Kidney (tissue), 14 donors: ENCODE data around the gene DUSP16. TPM values are rescaled to one million over a fixed set of nuclear protein-coding genes. Genes with fewer than 3 reads are reported as not detected.
"Not testable (repeated sequence)": the region's sequence is repeated elsewhere in the genome, so short reads cannot be mapped to it uniquely, and the experiment has no call there.

ENCODE experiments used
- DNase-seq, 5 donors: peaks; one replicate each; pipeline ENCODE4 v3.0.0-alpha.2; 2013 to 2020
- FAIRE-seq: peaks from 2 replicates; lab custom pipeline; 2012; peaks lifted over from hg19 to GRCh38; lab: Jason Lieb, UNC
- H3K27ac ChIP-seq, 2 donors: one replicate each; pipeline ENCODE4 v1.7.0; 2013; ENCODE audit warnings: low read depth in 2 of 2, low read length in 2 of 2, inconsistent platforms in 1 of 2
- H3K27me3 ChIP-seq: one replicate; pipeline ENCODE4 v1.7.1; 2013; ENCODE audit warnings: low read length, inconsistent platforms; ENCODE audit not compliant: control insufficient read depth, insufficient read depth
- H3K36me3 ChIP-seq, 3 donors: one replicate each; pipeline versions ENCODE4 v1.7.0 to v1.7.1; 2013; ENCODE audit warnings: low read length in 3 of 3, control low read depth in 1 of 3, inconsistent platforms in 1 of 3; ENCODE audit not compliant: insufficient read depth in 3 of 3, control insufficient read depth in 2 of 3
- H3K4me1 ChIP-seq, 3 donors: one replicate each; pipeline versions ENCODE4 v1.7.0 to v1.7.1; 2013; ENCODE audit warnings: low read length in 3 of 3, inconsistent platforms in 1 of 3, low read depth in 1 of 3; ENCODE audit not compliant: control insufficient read depth in 2 of 3, insufficient read depth in 2 of 3
- H3K4me3 ChIP-seq, 3 donors: one replicate each; pipeline versions ENCODE4 v1.7.0 to v1.8.1; 2013; ENCODE audit warnings: low read length in 3 of 3, control low read depth in 1 of 3, inconsistent platforms in 1 of 3
- H3K9ac ChIP-seq, 3 donors: one replicate each; pipeline versions ENCODE4 v1.7.0 to v1.7.1; 2013; ENCODE audit warnings: low read length in 3 of 3, control low read depth in 1 of 3, inconsistent platforms in 1 of 3
- H3K9me3 ChIP-seq, 3 donors: one replicate each; pipeline versions ENCODE4 v1.7.0 to v1.7.1; 2013; ENCODE audit warnings: low read length in 3 of 3, control low read depth in 1 of 3, inconsistent platforms in 1 of 3; ENCODE audit not compliant: control insufficient read depth in 2 of 3, insufficient read depth in 1 of 3
- CTCF ChIP-seq: IDR thresholded peaks from 3 replicates; pipeline ENCODE4 v1.5.1; 2012; ENCODE audit warnings: mild to moderate bottlenecking, moderate library complexity, borderline replicate concordance; ENCODE audit not compliant: insufficient read depth; ENCODE audit errors: extremely low read depth
- intact Hi-C: fragments of 100-400 bp; cut with DNase I; formaldehyde crosslinking; loops from one replicate; pipeline ENCODE4 v1.11.1; 2022
- polyA plus RNA-seq: library from polyadenylated mRNA; stranded (reverse); fragments of 350-450 nt; fragmentation: Illumina TruSeq; extraction: RNeasy Lipid Tissue Mini Kit (QIAGEN cat#74804); gene quantifications from one replicate; pipeline ENCODE4 v1.2.3, GENCODE V29; 2014; ENCODE audit warnings: low read depth, low replicate concordance; ENCODE audit not compliant: insufficient read depth
- total RNA-seq: library from RNA; stranded (reverse); fragmentation: NEBNext Ultra II Directional; extraction: Animal tissue kit (Norgen Biotek cat#: 25700); gene quantifications from one replicate; pipeline ENCODE4 v1.2.1, GENCODE V29; 2021
- donor health status: control.
- donor health status: control.
- donor health status: control.
- donor health status: control.
- donor health status: control.
- donor health status: DM: yes; HTN: yes; CAD: no.
- donor health status: Normal renal cell carcinoma (clear cell type).

Gene DUSP16
- total and polyA plus RNA-seq, 2 donors from 2014 or later, result 6.6 to 27.4 TPM

- no peak overlapping the region for H3K9ac ChIP-seq
- no peaks in the 10 kb centered on the region for H3K27me3 ChIP-seq
- no peak for TF ChIP-seq CTCF
- no peak overlapping the region for H3K4me3 ChIP-seq
- no peaks in the 10 kb centered on the region for H3K36me3 ChIP-seq
- no peaks in the 10 kb centered on the region for H3K9me3 ChIP-seq
- intact Hi-C loops, result no loop called here
- peaks cover 0 to 2% (median 0%) of the 10 kb centered on the region in 3 donors for H3K4me1 ChIP-seq
- FAIRE-seq (no peak), DNase-seq (peak in 3 of 5 donors; percentile 11 to 60 (median 34))
- no peak overlapping the region for H3K27ac ChIP-seq
Observed at GRCh38 chr12:12582895-12583303, 20.2 kb upstream of the DUSP16 start.

GRCh38 chr12:12582193-12582881 lies 19.7 kb upstream of the DUSP16 start:
- Histone ChIP-seq H3K9me3 (no peaks in the 10 kb centered on the region), H3K27me3 (no peaks in the 10 kb centered on the region), H3K9ac (no peak overlapping the region), H3K4me1 (peaks cover 0 to 2% (median 0%) of the 10 kb centered on the region in 3 donors), H3K4me3 (no peak overlapping the region), H3K36me3 (no peaks in the 10 kb centered on the region), H3K27ac (no peak overlapping the region)
- no peak for TF ChIP-seq CTCF
- no peak for FAIRE-seq
- no peak for DNase-seq
- intact Hi-C loops, result no loop called here

- intact Hi-C loops, FAIRE-seq, H3K4me1 ChIP-seq, H3K36me3 ChIP-seq, H3K9me3 ChIP-seq, H3K4me3 ChIP-seq, DNase-seq, H3K9ac ChIP-seq, H3K27ac ChIP-seq, H3K27me3 ChIP-seq: not testable (repeated sequence)
Observed at GRCh38 chr12:12580716-12581115, 18.1 kb upstream of the DUSP16 start.

GRCh38 chr12:12577786-12578185 lies 15.1 kb upstream of the DUSP16 start:
- H3K9ac ChIP-seq, result no peak overlapping the region
- no peaks in the 10 kb centered on the region for H3K9me3 ChIP-seq
- intact Hi-C loops, result no loop called here
- no peaks in the 10 kb centered on the region for H3K4me1 ChIP-seq
- TF ChIP-seq CTCF, result no peak
- H3K27ac ChIP-seq, result no peak overlapping the region
- H3K36me3 ChIP-seq, result no peaks in the 10 kb centered on the region
- no peak for DNase-seq
- FAIRE-seq, result no peak
- no peak overlapping the region for H3K4me3 ChIP-seq
- H3K27me3 ChIP-seq, result no peaks in the 10 kb centered on the region
